ENCODE data around the gene CDC7. TPM values are rescaled to one million over a fixed set of nuclear protein-coding genes. Genes with fewer than 3 reads are reported as not detected.
A peak's percentile ranks its signal among the peaks of the same experiment; 100 is the strongest.

The CDC7 gene
- total RNA-seq, 4 donors from 2014 or later: 0.10 to 0.44 (median 0.20) TPM; not detected in 1

DNA sequence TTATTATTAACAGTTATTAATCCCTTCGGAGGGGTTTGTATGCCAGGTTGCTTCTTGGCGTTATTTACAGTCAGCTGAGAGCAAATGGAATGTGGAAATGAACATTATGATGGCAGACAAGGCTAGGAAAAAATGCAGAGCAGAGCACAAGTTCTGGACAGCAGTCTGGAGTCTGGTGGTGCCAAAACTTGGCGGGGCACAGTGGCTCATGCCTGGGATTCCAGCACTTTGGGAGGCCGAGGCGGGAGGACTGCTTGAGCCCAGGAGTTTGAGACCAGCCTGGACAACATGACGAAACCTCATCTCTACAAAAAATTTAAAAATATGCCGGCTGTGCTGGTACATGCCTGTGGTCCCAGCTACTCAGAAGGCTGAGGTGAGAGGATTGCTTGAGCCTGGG, 67.6 kb downstream of the CDC7 start:
- H3K27ac ChIP-seq: no peak overlapping the region
- peaks cover 0 to 10% of the 10 kb centered on the region in 2 donors for H3K4me1 ChIP-seq
- H3K27me3 ChIP-seq: no peaks in the 10 kb centered on the region
- no peaks in the 10 kb centered on the region for H3K36me3 ChIP-seq
- in situ Hi-C loops (cut with MboI; ENCODE audit: low sequenced_read_pairs in 4 of 4): no loop called here
- TF ChIP-seq, protein P1, sequence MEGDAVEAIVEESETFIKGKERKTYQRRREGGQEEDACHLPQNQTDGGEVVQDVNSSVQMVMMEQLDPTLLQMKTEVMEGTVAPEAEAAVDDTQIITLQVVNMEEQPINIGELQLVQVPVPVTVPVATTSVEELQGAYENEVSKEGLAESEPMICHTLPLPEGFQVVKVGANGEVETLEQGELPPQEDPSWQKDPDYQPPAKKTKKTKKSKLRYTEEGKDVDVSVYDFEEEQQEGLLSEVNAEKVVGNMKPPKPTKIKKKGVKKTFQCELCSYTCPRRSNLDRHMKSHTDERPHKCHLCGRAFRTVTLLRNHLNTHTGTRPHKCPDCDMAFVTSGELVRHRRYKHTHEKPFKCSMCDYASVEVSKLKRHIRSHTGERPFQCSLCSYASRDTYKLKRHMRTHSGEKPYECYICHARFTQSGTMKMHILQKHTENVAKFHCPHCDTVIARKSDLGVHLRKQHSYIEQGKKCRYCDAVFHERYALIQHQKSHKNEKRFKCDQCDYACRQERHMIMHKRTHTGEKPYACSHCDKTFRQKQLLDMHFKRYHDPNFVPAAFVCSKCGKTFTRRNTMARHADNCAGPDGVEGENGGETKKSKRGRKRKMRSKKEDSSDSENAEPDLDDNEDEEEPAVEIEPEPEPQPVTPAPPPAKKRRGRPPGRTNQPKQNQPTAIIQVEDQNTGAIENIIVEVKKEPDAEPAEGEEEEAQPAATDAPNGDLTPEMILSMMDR (IDR thresholded peaks at IDR 0.05 in 4 of 5, conservative IDR thresholded peaks at IDR 0.05 in 1 of 5): no peak
- DNase-seq (no peak), ATAC-seq (no peak)
- intact Hi-C loops (cut with DNase I; ENCODE audit: low total_unique reads): no loop called here
- H3K4me3 ChIP-seq: no peak overlapping the region
- H3K9me3 ChIP-seq: no peaks in the 10 kb centered on the region

DNA sequence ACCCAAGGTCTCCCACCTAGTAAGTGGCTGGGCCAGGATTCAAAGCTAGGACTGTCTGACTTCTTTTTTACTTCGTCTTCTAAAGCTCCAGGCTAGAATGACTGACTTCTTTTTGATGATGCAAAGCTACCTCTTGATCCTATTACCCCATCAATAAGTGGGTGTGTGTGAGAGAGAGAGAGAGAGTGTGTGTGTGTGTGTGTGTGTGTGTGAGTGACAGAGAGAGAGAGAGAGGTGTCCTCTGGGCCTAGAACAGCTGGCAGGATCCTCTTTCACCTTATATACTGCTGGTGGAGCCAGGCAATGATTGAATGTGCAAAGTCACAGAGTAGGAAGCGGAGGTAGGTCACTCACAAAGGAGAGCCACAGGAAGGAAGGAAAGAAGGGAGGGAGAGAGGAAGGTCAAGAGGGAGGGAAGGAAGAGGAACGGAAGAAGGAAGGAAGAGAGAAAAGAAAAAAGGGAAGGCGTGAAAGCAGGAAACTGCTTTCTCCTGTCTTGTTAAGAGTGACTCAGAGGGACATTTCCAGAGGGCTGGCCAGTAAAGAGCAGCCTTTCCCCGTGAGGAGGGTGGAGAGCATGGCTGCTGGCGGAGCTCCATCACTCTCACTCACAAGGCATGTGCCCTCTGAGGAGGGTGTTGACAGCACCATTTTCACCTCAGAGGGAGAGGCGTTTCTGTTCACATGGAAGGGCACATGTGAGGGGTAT, 68.9 kb downstream of the CDC7 start:
- Histone ChIP-seq H3K36me3 (no peaks in the 10 kb centered on the region), H3K27ac (peak overlapping the region; percentile 61 to 73 (median 68)), H3K4me1 (peaks cover 0 to 10% of the 10 kb centered on the region in 2 donors), H3K9me3 (no peaks in the 10 kb centered on the region), H3K27me3 (no peaks in the 10 kb centered on the region), H3K4me3 (no peak overlapping the region)
- no peak for TF ChIP-seq POLR2A (IDR thresholded peaks at IDR 0.05)
- in situ Hi-C loops (cut with MboI; ENCODE audit: low sequenced_read_pairs in 4 of 4) (no loop called here), intact Hi-C loops (cut with DNase I; ENCODE audit: low total_unique reads) (no loop called here)
- DNase-seq (peak; percentile 72 to 86), ATAC-seq (peak; percentile 92 to 96)

DNA sequence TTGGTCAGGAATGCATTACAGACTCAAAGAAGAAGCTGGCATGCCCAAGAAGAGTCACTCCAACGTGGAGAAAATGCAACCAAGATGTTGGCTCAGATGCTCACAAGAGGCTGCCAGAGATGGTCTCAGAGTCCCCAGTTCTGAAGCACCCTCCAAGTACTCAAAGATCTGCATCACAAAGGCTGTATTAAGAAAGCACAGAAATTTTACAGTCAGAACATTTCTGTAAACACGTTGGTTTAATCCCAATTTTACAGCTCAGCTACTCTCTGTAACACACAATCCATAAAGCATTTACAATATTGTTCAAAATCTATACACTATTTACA, 69.4 kb downstream of the CDC7 start:
- no peaks in the 10 kb centered on the region for H3K27me3 ChIP-seq
- no peaks in the 10 kb centered on the region for H3K36me3 ChIP-seq
- no peaks in the 10 kb centered on the region for H3K9me3 ChIP-seq
- no peak for TF ChIP-seq POLR2A (IDR thresholded peaks at IDR 0.05)
- TF ChIP-seq, protein P1 (IDR thresholded peaks at IDR 0.05 in 4 of 5, conservative IDR thresholded peaks at IDR 0.05 in 1 of 5): no peak
- peak overlapping the region; percentile 43 to 73 (median 68) for H3K27ac ChIP-seq
- H3K4me1 ChIP-seq: peaks cover 0 to 10% of the 10 kb centered on the region in 2 donors
- in situ Hi-C loops (cut with MboI; ENCODE audit: low sequenced_read_pairs in 4 of 4): no loop called here
- DNase-seq: no peak
- ATAC-seq: peak; percentile 48 to 68
- intact Hi-C loops (cut with DNase I; ENCODE audit: low total_unique reads): no loop called here
- H3K4me3 ChIP-seq: no peak overlapping the region

DNA sequence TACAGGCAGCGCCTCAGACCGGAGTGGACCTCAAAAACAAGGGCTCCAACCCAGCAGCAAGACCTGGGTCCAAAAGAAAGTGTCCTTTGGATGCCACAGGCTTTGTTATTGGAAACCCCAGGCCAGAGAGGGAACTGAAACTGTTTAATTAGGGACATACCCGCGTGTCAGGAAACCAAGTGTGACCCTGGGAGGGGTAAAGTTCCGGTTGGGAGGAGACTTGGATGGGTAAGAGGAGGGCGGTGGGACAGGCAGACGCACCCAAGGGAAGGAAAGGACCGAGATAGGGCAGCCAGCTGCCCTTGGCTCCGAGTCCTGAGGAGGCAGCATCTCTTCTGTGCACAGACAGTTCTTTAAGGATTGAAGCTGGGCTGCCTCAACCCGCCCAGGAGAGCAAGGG, 71.4 kb downstream of the CDC7 start:
- in situ Hi-C loops (cut with MboI; ENCODE audit: low sequenced_read_pairs in 4 of 4) (no loop called here), intact Hi-C loops (cut with DNase I; ENCODE audit: low total_unique reads) (no loop called here)
- peak; percentile 13 to 28 for DNase-seq
- no peak for TF ChIP-seq POLR2A (IDR thresholded peaks at IDR 0.05)
- TF ChIP-seq, protein P1 (IDR thresholded peaks at IDR 0.05 in 4 of 5, conservative IDR thresholded peaks at IDR 0.05 in 1 of 5): no peak
- H3K9me3 ChIP-seq: no peaks in the 10 kb centered on the region
- no peaks in the 10 kb centered on the region for H3K36me3 ChIP-seq
- peaks cover 0 to 10% of the 10 kb centered on the region in 2 donors for H3K4me1 ChIP-seq
- no peaks in the 10 kb centered on the region for H3K27me3 ChIP-seq
- no peak for ATAC-seq
- H3K27ac ChIP-seq: peak overlapping the region in 1 of 4 donors; percentile 22
- H3K4me3 ChIP-seq: no peak overlapping the region

Other genes with a start within 250 kb of the CDC7 start
- gene HFM1, start 96.0 kb upstream of the CDC7 start, total RNA-seq: 1 to 10 TPM in 3 of 4 donors, under 1 TPM in 1; 0.58 to 1.9 (median 1.4) TPM

Data from gastrocnemius medialis (tissue), 4 donors.